A673 (cell line): Measurements from ENCODE around the gene LARP1.

ENCODE experiments used
- EZH2 ChIP-seq: fragments of 200-600 bp; sonication (generic); IDR thresholded peaks from 2 replicates; pipeline ENCODE4 v1.6.1; 2017; ENCODE audit warnings: borderline replicate concordance, low read depth, mild to moderate bottlenecking, mixed read lengths, antibody characterized with exemption, low read length; ENCODE audit not compliant: poor library complexity, severe bottlenecking
- TF ChIP-seq, protein P1 (sequence below): fragments of 300-800, 200-600 bp; sonication (generic); conservative IDR thresholded peaks from 2 replicates; pipeline ENCODE4 v1.5.1; 2017; ENCODE audit warnings: low read depth, mild to moderate bottlenecking, antibody characterized with exemption, low read length, moderate library complexity, mixed read lengths

DNA sequence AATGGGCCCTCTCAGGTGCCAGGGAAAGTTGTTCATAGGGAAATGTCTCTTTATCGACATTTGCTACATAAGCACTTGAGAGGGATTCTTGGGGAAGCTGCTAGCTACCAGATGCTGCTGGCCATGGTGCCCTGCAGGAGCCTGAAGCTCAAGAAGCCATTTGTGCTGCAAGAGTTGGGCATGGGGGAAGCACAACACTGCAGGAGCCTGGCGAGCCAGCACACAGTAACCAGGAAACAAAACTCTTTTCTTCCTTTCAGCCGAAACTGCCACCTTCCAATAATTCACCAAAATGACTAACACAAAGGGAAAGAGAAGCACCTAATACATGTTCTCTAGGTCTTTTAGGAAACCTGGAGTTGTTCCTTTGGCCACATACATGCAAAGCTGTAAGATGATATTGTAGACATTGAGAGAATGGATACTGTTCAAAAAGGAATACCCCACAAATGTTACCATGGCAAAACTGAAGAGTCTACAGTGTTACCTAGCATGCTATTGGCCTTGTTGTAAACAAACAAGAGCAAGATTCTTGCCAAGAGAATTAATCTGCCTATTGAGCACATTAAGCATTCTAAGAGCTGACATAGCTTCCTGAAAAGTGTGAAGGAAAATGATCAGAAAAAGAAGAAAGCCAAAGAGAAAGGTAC is 26.1 kb upstream of the LARP1 start:
- no peak for TF ChIP-seq EZH2
- TF ChIP-seq, protein P1, sequence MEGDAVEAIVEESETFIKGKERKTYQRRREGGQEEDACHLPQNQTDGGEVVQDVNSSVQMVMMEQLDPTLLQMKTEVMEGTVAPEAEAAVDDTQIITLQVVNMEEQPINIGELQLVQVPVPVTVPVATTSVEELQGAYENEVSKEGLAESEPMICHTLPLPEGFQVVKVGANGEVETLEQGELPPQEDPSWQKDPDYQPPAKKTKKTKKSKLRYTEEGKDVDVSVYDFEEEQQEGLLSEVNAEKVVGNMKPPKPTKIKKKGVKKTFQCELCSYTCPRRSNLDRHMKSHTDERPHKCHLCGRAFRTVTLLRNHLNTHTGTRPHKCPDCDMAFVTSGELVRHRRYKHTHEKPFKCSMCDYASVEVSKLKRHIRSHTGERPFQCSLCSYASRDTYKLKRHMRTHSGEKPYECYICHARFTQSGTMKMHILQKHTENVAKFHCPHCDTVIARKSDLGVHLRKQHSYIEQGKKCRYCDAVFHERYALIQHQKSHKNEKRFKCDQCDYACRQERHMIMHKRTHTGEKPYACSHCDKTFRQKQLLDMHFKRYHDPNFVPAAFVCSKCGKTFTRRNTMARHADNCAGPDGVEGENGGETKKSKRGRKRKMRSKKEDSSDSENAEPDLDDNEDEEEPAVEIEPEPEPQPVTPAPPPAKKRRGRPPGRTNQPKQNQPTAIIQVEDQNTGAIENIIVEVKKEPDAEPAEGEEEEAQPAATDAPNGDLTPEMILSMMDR = no peak
